HEK293T (cell line): ENCODE measurements around the gene TUBA3E.
"Not testable (repeated sequence)": the region's sequence is repeated elsewhere in the genome, so short reads cannot be mapped to it uniquely, and the experiment has no call there.

Experiments
- FOXM1 ChIP-seq: fragments of 450-650 bp; IDR thresholded peaks from 2 replicates; pipeline ENCODE4 v1.6.1; 2017; ENCODE audit warnings: mild to moderate bottlenecking, borderline replicate concordance
- NFRKB ChIP-seq: fragments of 450-650 bp; IDR thresholded peaks from 2 replicates; pipeline ENCODE4 v1.6.1; 2016; ENCODE audit warnings: mild to moderate bottlenecking, moderate library complexity
- SP1 ChIP-seq: fragments of 450-650 bp; IDR thresholded peaks from 2 replicates; pipeline ENCODE4 v1.6.1; 2017

GRCh38 chr2:130169163-130169562 lies 29.1 kb downstream of the TUBA3E start:
- TF ChIP-seq NFRKB, SP1, FOXM1: not testable (repeated sequence)
